Activated CD4-positive, CD25-positive, alpha-beta regulatory T cell (primary cell): ENCODE measurements around the gene ANKRD11.
"Not testable (repeated sequence)": the region's sequence is repeated elsewhere in the genome, so short reads cannot be mapped to it uniquely, and the experiment has no call there.

Experiments
- DNase-seq, 4 experiments: peaks; one replicate each; lab custom pipeline; 2025; lab: John Stamatoyannopoulos, UW

The ANKRD11 gene

DNA sequence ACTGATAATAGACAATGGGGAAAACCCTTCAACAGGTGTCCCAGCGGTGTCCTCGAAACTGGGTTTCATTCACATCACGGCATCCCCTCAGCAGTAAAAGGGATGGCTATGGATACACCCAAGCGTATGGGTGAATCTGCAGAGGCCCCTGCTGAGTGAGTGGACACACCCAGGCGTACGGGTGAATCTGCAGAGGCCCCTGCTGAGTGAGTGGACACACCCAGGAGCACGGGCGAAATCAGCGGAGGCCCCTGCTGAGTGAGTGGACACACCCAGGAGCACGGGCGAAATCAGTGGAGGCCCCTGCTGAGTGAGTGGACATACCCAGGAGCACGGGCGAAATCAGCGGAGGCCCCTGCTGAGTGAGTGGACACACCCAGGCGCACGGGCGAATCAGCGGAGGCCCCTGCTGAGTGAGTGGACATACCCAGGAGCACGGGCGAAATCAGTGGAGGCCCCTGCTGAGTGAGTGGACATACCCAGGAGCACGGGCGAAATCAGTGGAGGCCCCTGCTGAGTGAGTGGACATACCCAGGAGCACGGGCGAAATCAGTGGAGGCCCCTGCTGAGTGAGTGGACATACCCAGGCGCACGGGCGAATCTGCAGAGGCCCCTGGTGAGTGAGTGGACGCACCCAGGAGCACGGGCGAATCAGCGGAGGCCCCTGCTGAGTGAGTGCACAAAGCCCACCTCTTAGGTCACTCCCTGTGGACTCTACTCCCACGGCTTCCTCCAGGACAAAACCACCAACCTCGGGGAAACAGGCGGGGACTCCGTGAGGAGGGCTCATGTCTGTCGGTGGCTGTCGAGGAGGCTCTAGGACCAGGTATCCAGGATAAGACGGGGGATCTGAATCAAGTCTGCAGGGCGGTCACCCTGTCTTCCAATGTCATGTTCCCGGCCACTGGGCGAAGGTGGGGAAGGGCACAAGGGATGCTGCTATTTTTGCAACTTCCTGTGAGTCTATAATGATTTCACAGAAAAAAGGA is 161.7 kb downstream of the ANKRD11 start:
- not testable (repeated sequence) for DNase-seq

DNA sequence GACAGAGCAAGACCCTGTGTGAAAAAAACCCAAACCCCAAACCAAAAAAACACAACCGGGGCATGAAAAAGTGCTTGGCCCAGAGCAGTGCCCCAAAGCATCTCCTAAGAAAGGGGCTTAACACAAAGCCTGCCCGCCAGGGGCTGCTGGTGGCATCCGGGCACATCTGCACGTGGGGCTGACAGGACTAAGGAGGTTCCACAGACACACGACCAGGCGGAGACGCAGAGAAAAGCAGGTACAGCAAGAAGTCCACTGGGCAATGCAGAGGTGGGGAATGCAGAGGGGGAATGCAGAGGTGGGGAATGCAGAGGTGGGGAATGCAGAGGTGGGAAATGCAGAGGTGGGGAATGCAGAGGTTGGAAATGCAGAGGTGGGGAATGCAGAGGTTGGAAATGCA is 163.6 kb downstream of the ANKRD11 start:
- no peak for DNase-seq

DNA sequence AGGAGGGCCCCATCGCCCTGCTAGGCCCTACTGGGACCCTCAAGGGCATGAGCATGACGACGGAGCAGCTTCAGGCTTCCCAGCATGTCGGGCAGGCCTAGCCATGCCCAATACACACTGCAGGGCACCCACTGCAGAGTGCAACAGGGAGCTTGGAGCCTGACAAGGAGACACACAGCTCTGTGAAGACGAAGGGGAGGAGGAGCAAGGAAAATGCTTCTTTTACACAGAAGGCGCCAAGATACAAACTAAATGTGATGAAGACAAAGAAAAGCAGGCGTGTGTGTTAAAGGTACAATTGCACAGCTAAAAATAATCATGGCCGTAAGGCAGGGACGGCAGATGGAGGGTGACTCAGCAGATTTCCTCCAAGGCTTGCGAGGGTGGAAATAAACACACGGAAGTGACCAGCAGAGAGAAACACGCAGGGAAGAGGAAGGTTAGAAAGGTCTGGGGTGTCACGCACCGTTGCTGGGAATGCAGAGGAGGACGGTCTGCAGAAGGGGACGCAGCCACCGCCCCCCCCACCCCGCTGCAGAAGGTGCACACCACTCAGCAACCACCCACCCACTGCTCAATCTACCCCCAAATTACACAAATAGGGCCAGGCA is 164.4 kb downstream of the ANKRD11 start:
- no peak for DNase-seq

DNA sequence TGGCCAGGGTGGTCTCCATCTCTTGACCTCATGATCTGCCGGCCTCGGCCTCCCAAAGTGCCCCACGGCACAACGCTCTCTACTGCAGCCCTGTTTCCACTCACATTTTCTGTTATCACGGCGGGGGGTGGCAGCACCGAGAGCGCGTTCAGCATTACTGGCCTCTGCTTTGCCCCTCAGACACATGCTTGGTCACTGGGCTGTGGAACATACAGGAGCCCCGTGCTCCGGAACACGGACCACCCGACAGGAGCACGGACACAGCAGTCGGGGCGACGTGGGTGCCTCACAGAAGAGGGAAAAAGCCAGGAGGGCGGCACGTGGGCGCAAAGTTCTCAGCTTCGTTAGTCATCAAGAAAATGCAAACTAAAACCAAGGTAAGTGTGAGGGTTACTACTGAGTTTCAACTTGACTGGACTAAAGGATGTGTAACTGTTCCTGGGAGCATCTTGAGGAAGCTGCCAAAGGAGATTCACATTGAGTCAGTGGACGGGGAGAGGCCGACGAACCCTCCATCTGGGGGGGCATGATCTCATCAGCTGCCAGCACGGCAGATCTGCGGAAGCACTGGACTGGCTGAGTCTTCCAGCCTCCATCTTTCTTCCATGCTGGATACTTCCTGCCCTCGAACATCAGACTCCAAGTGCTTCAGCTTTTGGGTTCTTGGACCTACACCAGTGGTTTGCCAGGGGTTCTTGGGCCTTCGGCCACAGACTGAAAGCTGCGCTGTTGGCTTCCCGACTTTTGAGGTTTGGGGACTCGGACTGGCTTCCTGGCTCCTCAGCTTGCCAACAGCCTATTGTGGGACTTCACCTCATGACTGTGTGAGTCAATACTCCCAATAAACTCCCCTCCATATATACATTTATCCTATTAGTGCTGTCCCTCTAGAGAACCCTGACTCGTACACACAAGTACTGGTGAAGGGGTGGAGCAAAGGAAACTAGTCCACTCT is 166.0 kb downstream of the ANKRD11 start:
- DNase-seq: peak in 2 of 4 experiments; percentile 45 to 60

DNA sequence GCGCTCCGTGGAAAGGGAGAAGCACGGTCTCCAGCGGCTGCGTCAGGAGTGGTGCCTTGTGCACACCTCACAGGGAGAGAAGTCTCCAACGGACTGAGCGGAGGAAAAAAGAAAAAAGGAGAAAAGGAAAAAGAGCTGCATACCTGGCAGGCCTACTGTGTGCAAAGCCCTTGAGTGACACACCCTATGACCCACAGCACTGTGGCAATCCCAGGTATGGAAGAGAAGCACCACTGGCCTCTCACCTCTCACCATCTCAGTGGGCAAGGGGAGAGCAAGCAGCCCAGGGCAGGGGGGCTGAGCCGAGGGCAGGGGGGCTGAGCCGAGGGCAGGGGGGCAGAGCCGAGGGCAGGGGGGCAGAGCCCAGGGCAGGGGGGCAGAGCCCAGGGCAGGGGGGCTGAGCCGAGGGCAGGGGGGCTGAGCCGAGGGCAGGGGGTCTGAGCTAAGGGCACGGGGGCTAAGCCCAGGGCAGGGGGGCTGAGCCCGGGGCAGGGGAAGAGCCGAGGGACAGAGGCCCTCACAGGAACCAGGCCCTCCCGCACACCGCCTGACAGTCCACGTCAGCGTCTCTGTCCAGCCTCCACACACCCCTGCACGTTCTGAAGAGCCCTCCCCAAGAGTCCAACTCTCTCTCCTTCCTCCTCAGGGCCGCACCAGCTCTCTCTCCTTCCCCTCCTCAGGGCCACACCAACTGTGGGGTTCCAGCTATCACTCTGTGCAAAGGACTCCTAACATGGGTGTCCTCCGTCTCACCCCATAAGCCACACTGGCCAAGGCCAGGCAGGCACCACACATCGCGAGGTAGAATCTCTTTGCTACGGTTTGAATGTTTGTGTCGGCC is 167.0 kb downstream of the ANKRD11 start:
- no peak for DNase-seq

DNA sequence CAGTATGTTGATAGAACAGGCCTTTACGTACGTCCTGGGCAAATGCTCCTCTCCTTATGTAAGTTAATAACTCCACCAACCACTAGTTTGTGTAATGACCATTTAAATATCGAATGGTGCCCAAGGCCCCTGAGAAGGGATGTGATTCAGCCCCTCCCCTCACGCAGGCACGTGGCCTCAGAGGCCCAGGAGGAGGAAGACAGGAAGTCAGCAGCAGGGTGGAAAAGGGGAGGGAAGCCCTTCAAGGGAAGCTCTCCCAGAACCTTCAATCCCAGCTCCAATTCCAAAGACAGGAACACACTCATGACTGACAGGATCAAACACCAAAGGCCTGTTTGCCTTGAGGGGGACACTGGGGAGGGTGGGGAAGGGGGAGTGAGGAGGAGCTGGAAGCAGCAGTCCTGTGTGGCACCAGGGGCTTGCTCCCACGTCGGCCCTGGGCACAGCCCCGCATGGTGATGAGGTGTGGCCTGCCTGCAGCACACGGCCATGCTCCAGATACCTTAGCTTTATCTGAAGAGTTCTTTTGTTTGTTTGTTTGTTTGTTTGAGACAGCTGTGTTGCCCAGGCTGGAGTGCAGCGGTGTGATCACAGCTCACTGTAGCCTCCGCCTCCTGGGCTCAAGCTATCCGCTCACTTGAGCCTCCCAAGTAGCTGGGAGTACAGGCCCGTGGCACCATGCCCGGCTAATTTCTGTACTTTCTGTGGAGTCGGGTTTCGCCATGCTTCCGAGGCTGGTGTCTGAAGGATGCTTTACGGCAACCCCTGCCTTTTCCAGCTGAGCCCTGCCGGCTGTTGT is 167.8 kb downstream of the ANKRD11 start:
- DNase-seq: no peak

DNA sequence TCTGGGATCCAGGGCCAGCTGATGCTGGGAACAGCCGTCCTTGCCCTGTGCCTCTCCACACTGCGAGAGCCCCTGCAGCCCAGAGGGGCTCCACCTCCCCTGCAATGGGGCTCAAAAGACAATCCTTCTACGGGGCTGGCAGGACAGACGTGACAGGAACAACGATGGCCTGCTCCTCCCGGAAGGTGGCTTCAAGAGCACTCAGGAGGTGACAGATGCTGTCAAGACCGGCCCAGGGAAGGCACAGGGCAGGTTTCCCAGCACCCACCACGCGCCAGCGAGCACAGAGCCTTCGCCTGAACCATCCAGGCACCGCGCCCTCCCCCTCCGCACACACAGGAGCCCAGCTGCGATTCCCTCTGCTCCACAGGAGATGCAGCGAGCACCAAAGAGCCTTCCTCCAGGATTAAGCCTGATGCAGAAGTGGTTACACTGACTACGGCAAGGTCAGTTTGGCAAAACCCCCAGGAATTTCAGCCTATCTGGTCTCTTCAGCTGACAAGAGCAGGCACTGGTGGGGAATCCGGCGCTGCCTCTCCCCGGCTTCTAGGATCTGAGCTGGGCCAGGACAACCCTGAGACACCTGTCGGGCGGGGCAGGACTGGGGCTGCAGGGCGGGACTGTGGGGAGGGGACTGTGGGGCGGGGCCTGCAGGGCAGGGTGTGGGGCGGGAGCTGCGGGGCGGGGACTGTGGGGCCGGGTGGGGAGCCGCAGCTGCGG is 169.4 kb downstream of the ANKRD11 start:
- no peak for DNase-seq

DNA sequence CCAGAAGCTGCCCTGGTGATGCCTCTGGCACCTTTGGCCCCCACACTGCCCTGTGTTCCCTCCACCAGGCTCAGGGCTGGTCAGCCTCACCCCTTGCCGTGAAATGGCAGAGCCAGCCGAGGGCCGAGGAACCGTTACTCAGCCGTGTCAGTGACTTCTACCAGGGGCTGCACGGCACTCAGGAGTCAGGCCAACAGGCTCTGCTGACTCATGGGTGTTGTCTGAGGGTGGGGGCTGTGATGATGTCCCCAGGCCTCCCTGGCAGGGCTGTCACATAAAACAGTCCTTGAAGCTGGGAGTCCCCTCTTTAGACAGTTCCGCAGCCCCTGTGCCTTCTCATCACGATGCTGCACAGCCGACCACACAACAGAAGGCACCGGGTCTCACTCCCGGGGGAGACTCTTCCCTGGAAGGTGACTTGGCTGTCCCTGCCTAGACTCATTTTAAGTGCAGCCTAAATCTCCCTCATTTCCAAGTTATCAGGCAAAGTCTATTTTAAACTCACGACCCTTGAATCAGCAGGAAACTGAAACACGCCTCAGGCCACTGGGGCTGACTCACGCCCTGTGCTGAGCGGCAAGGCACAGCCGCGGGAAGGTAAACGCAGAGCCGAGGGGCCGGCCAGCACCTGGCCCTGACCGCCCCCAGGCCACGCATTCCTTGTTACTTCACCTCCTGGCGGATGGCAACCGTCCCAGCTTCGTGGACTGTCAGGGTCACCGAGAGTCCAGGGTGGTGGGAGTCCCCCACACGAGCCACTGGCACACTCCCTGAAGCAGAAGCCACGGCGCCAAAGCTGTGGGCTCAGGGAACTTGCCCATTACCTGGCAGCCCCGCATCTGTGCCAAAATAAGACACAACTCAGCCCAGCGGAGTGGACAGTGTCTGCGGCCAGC is 170.2 kb downstream of the ANKRD11 start:
- DNase-seq: peak in 2 of 4 experiments; percentile 30 to 39

DNA sequence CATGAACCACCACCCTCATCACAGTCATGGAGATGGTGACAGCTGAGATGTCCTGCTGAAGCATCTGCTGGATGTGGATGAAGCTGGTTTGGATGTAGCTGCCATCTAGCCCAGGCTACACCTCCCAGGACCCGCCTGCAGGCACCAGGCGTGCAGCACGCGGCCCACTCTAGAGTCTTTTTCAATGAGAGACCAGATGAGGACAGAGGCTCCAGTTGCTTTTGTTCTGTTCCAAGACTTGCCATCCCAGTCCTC is 170.8 kb downstream of the ANKRD11 start:
- no peak for DNase-seq

DNA sequence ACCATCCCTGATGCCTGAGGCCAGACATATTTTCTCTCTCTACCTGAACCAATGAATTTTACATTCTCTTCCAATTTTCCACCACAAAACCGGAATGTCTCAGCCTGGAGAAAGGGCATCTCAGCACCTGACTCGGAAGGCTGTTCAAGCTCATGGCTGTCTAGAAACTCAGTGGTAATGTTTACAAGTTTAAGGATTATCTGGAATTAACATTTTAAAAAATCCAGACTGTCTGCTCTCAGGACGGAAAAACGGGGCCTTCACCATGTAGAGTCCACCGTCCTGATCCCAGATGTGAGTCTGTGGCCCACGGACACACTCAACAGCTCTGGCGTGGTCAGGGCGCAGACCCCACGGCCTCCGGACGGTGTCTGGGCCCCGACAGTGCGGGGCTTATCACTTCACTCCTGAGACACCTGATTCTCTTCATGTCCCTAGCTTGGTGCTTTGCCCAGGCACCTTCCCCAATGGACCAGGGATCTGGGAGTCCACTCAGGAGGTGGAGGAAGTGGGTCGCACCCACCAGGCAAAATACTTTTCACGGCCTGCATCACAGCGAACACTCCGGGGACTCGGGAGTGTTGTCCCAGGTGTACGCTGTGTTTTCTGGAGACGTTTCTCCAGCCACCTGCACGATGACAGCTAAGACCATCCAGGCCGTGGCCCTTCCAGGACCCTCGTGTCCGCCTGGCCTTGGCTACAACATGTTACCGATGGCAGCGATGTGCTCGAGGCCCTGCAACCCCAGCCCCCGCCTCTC is 171.3 kb downstream of the ANKRD11 start:
- no peak for DNase-seq

DNA sequence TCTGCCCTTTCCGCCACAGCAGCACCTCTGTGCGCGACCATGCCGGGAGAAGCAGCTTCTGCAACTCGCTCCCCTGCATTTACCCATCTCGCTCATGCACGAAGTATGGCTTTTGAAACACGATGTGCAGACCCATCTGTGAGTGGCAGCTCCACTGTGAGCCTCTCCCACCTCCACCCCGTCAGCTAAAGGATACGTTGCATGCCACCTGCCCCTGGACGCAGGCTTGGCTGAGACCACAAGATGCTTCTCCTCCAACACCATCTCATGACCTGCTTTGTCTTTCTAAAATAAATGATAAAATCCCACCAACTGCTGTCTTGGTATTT is 172.0 kb downstream of the ANKRD11 start:
- DNase-seq: no peak

DNA sequence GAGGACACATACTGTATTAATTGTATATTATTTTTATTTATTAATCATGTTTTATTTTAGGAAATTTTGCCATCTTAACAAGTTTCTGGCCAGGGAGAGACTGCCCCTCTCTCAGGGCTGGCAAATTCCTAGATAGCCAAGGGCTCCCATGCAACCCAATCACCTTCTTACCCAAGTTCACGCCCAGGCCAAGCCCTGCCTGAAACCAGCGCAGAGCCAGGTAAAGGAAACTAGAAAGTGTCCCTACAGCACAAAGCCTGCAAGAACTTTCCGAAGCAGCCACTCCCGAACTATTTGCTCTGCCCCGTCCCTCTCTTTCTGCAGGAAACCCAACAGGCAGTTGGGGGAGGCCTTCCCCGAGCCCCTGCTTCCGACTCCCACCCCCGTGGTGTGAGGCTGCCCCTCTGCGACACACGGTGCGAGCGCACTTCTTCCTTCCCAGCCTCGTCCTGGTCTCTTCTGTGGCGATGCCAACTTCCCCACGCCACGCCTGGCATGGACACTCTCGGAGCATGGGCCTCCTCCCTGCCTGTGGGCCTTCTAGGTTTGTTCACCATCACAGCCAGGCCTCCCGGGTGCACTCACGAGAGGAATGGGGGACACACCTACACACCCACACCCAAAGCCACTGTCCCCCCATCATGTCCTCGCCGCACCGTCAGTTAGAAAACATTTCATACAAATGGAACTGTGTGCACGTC is 172.5 kb downstream of the ANKRD11 start:
- DNase-seq: no peak

DNA sequence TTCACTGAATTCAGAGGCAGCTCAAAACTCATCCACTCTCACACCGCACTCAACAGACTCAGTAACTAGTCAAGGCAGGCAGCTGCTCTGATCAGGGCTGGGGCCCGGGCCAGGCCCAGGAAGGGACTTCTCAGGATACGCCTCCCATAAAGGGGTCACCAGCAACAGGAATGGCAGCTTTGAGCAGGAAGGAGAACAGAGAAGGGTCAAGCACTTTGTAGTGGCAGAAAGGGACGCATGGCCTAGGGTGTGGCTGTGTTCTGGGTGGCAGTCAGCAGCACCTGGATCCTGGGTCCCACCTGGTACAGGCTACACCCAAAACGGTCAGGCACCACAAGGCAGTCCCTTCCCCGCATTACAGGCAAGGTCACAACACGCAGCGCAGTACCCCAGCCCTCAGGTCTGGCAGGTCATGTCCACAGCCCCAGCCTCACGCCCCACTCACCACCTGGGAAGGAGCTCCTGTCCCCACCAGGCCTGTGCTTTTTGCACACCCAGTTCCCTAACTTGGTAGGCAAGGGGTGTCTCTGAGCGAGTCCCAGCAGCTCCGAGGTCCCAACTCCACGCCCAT is 173.2 kb downstream of the ANKRD11 start:
- DNase-seq: no peak

DNA sequence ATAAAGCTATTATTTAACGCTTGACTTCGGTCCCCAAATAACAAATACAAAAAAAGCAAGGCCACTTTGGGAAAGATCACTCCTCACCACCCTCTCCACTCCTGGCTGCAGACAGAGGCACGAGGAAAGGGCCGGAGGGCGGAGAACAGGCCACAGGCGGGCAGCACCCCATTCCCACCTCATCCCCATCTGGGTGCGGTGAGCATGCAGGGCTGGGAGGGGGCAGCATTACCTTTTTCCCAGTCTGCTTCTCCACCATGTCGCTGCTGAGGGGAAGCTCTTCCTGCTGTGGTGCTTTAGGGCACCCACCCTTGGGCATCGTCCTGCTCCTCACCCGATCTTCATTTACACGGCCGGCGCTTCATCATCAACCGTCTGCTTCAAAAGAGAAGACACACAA is 173.7 kb downstream of the ANKRD11 start:
- no peak for DNase-seq

DNA sequence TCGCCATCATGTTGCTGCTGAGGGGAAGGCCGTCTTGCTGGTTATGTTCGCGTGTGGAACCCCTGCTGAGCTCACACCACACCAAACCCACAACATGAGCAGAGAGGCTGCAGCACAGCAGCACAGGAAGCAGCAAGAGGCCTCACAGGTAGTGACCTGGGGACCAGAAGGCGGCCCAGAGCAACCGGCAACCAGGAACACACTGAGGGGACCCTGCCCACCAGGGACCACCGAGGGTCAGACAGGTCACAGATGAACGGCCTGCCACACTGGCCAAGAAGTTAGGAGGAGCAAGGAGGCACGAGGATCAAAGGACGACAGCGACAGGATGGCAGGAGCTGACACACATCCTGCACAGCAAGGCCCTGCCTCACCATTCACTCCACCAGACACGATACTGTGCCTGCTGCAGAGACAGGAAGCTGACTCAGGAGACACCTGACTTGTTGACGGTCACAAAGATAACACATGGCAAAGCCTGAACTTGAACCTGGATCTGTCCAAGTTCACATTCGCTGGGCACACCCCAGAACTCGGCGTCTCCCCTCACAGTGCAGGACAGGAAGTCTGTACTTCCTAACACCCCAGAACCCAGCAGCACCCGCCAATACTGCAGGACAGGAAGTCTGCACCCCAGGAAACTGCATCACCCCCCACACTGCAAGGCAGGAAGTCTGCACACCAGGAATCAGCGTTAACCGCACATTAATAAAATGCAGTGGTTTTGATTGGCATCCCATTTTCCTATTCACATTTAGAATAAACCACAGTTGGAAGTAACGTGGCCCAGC is 174.4 kb downstream of the ANKRD11 start:
- peak; percentile 37 to 63 (median 52) for DNase-seq

DNA sequence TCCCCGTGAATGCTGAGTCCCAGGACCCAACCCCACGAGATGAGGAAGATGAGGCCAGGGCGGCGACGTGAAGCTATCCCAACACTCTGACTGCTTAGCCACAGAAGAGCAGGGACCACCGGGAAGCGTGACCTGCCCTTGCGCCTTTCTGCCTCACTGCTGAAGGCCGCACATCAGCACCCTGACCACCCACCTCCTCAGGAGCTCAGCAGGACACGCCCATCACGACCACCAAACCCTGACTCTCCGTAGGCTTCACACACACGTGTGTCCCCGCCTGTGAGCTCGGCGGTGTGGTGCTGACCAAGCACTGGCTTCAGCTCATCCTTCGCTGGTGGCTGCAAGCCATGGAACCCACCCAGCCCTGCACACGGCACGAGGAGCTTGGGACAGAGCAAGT is 175.1 kb downstream of the ANKRD11 start:
- DNase-seq: no peak

DNA sequence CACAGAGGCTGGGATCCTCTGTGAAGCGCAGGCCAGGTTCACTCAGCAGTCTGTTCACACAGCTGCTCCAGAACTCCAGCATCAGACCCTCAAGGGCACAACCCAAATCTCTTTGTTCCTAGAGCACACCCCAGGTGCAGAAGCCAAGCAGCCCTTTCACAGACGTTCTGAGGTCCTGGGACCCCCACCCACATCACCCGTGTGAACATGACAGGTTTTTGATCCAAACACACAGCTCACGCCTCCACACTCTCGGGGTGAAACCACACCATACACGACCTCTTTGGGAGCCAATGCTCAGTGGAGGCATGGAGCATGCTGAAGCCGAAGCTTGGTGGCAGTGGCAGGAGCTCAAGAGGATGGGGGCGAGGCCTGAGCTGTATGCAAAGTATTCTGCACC is 175.5 kb downstream of the ANKRD11 start:
- DNase-seq: no peak
